C1 segment of cervical spinal cord (tissue), 14 donors: Measurements from ENCODE around the gene MIA2.
"Not testable (repeated sequence)": the region's sequence is repeated elsewhere in the genome, so short reads cannot be mapped to it uniquely, and the experiment has no call there.

Source experiments
- DNase-seq, 14 donors: peaks; one replicate each; lab custom pipeline; 2025; lab: John Stamatoyannopoulos, UW

MIA2 gene, protein sequence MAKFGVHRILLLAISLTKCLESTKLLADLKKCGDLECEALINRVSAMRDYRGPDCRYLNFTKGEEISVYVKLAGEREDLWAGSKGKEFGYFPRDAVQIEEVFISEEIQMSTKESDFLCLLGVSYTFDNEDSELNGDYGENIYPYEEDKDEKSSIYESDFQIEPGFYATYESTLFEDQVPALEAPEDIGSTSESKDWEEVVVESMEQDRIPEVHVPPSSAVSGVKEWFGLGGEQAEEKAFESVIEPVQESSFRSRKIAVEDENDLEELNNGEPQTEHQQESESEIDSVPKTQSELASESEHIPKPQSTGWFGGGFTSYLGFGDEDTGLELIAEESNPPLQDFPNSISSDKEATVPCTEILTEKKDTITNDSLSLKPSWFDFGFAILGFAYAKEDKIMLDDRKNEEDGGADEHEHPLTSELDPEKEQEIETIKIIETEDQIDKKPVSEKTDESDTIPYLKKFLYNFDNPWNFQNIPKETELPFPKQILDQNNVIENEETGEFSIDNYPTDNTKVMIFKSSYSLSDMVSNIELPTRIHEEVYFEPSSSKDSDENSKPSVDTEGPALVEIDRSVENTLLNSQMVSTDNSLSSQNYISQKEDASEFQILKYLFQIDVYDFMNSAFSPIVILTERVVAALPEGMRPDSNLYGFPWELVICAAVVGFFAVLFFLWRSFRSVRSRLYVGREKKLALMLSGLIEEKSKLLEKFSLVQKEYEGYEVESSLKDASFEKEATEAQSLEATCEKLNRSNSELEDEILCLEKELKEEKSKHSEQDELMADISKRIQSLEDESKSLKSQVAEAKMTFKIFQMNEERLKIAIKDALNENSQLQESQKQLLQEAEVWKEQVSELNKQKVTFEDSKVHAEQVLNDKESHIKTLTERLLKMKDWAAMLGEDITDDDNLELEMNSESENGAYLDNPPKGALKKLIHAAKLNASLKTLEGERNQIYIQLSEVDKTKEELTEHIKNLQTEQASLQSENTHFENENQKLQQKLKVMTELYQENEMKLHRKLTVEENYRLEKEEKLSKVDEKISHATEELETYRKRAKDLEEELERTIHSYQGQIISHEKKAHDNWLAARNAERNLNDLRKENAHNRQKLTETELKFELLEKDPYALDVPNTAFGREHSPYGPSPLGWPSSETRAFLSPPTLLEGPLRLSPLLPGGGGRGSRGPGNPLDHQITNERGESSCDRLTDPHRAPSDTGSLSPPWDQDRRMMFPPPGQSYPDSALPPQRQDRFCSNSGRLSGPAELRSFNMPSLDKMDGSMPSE (N-terminal part only)

DNA sequence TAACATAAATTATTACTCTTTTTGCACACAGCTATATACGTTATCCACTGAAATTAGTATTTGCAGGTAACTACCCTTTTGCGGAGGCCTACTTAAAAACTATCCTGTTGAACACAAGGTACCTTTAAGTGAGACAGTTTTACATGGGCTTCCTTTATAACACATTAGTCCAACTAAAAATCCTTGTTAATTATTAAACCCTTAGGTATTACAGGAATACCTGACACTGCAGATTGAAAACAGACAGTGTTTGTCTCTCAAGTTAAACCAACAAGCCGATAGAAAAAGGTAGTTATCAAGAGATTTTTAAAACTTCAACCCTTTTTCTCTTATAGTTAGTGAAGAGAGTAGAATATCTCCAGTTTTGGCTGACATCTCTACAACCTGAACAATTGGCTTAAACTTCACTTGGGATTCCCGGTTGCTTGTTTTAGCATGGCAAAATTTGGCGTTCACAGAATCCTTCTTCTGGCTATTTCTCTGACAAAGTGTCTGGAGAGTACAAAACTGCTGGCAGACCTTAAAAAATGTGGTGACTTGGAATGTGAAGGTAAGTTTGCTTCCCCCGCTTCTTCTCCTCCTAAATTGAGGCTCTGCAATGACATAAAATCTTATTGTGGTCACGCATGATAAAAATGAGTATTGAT lies at the start of gene MIA2:
MIA2 (plus strand) TSS at position 236 of the 647 bp plus-strand sequence; CDS start at position 436, 200 bp downstream.
- DNase-seq, result no peak

DNA sequence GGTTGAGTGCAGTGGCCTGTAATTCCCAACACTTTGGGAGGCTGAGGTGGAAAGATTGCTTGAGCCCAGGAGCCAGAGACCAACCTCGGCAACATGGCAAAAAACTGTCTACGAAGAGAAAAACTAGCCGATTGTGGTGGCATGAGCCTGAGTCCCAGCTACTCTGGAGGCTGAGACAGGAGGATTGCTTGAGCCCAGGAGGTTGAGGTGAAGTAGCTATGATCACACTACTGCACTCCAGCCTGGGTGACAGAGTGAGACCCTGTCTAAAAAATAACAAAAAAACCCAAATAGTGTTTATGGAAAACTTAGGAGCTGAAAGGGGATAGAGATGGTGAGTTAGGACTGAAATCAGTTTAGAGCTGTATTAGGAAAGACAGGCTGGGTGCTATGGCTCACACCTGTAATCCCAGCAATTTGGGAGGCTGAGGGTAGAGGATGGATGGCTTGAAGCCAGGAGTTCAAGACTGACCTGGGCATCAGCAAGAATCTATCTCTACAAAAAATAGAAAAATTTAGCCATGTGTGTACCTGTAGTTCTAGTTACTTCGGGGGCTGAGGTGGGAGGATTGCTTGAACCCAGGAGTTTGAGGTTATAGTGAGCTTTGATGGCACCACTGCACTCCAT lies 49.0 kb upstream of the MIA2 start:
- no peak for DNase-seq

- DNase-seq, result no peak
Measured at GRCh38 chr14:39185256-39186049, 48.3 kb upstream of the MIA2 start.

DNA sequence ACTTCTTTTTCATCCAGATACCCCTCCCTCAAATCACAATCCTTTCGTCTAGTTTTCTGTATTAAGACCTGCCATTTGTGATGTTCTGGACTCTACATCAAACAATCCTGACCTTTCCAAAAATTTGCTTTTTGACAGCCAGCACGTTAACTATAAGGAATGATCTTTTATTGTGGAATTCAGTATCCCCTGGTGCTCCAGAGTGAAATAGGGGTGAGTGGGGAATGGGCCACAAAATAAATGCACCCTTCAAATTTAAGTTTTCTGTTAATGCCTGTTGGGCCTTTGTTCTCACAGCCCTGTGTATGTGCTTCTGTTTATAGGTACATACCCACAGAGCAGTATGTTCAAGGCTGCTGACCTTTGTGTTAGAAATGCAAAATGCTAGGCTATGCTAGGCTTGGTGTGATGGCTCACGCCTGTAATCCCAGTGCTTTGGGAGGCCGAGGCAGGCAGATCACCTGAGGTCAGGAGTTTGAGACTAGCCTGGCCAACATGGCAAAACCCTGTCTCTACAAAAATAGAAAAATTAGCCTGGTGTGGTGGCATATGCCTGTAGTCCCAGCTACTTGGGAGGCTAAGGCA lies 46.7 kb upstream of the MIA2 start:
- no peak for DNase-seq

- DNase-seq, result no peak
Measured at GRCh38 chr14:39203659-39204606, 29.8 kb upstream of the MIA2 start.

DNA sequence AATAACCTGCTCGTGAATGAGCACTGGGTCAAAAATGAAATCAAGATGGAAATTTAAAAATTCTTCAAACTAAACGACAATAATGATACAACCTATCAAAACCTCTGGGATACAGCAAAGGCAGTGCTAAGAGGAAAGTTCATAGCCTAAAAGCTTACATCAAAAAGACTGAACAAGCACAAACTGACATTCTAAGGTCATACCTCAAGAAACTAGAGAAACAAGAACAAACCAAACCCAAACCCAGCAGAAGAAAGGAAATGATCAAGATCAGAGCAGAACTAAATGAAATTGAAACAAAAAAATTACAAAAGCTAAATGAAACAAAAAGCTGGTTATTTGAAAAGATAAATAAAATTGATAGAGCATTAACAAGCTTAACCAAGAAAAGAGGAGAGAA lies 26.3 kb upstream of the MIA2 start:
- not testable (repeated sequence) for DNase-seq

DNA sequence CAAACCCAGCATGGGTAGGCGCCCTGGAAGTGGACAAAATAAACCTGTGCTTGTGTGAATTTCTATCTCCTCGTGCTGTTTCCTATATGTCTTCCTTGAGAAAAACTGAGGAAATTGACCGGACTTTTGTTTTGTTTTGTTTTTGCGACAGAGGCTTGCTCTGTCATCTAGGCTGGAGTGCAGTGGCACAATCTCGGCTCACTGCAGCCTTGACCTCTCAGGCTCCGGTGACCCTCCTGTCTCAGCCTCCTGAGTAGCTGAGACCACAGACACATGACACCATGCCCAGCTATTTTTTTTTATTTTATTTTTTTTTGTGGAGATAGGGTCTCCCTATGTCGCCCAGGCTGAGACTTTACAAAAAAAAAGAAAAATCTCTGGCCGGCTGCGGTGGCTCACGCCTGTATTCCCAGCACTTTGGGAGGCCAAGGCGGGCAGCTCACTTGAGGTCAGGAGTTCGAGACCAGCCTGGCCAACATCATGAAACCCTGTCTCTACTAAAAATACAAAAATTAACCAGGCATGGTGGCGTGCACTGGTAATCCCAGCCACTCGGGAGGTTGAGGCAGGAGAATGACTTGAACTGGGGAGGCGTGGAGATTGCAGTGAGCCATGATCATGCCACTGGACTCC lies 22.5 kb upstream of the MIA2 start:
- no peak for DNase-seq

GRCh38 chr14:39212034-39212433 lies 21.7 kb upstream of the MIA2 start:
- DNase-seq, result no peak

GRCh38 chr14:39212693-39213092 lies 21.0 kb upstream of the MIA2 start:
- no peak for DNase-seq

DNA sequence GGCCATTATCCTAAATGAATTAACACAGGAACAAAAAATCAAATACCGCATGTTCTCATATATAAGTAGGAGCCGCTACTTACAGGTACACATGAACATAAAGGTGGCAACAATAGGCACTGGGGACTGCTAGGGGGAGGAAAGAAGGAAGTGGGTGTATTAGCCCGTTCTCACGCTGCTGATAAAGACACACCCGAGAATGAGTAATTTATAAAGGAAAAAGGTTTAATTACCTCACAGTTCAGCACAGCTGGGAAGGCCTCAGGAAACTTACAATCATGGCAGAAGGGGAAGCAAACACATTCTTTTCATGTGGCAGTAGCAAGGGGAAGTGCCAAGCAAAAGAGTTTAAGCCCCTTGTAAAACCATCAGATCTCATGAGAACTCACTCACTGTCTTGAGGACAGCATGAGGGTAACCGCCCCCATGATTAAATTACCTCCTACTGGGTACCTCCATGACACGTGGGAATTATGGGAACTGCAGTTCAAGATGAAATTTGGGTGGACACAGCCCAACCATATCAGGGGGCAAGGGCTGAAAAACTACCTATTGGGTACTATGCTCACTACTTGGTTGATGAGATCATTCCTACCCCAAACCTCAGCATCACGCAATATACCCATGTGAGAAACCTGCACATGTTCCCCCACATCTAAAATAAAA lies 16.4 kb upstream of the MIA2 start:
- no peak for DNase-seq

DNA sequence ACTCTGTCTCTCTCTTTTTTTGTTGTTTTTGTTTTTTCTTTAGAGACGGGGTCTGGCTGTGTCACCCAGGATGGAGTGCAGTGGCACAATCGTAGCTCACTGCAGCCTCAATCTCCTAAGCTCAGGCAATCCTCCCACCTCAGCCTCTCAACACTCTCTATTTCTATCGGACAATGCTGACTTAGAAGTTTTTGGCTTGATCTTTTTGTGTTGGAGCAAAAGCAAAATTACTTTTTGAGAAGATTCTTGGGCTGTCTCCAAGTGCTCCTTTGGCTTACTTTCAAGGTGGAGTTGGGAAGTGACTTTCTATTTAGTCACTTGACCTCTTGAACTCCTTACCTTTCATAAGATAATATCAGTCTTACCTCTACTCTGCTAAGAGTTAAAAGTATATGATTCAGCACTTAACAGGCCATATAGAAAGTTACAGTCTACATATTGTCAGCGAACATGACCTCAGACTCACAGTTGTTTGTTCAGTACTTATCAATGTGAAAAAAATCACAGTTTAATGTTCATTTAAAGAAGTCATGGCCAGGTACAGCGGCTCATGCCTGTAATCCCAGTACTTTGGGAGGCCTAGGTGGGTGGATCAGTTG lies 15.4 kb upstream of the MIA2 start:
- no peak for DNase-seq

DNA sequence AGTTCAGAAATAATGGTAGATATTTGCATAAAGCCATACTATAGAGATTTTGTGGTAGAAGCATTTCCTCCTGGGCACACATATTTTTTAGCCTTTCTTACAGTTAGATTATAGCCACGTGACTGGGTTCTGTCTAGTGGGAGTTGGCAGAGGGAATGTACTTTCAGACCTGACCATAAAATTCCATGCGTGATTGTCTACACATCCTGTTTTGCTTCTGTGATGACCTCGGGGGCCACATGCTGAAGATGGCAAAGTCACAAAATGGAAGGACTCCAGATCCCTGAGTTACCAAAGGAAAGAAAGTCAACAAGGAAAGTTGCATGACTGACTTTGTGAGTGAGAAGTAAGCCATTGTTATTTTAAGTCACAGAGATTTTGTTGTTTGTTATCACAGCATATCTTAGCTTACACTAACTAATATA lies 14.6 kb upstream of the MIA2 start:
- no peak for DNase-seq

GRCh38 chr14:39220473-39220872 lies 13.2 kb upstream of the MIA2 start:
- not testable (repeated sequence) for DNase-seq

GRCh38 chr14:39228044-39228443 lies 5.7 kb upstream of the MIA2 start:
- DNase-seq, result no peak

GRCh38 chr14:39228509-39229221 lies 5.0 kb upstream of the MIA2 start:
- DNase-seq, result no peak

DNA sequence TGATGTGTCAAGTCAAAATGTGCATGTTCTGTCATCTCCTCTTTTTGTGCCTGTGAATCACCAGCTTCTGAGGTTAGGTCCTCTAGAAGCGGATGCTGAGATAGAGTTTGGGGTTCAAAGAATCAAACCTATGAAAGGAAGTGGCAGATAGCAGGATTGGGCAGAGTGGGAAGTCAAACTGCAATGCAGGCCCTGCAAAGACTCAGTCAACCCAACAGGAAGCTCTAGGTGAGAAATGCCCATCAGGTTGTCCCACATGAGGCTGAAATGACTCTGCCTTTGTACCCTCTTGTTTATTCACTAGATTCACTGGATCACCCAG lies 4.5 kb upstream of the MIA2 start:
- no peak for DNase-seq
